A549 (cell line): ENCODE results near the gene RFX6.

Source experiments
- CTCF ChIP-seq: fragments of >200 bp; sonication (Bioruptor Twin); formaldehyde crosslinking; IDR thresholded peaks from 3 replicates; pipeline ENCODE4 v1.5.1; 2016
- EP300 ChIP-seq, 2 experiments: fragments of >200 bp; sonication (Bioruptor Twin); formaldehyde crosslinking; IDR thresholded peaks; 2 replicates in 1 of 2; 3 replicates in 1 of 2; pipeline ENCODE4 v1.6.1; 2016 to 2017
- HOXA7 ChIP-seq: fragments of 250-450 bp; sonication (Bioruptor Pico); IDR thresholded peaks from 2 replicates; pipeline ENCODE4 v1.5.0; 2020; ENCODE audit warnings: mild to moderate bottlenecking, moderate library complexity
- KDM1A ChIP-seq: fragments of 200-600 bp; sonication (generic); IDR thresholded peaks from 2 replicates; pipeline ENCODE4 v1.6.1; 2016; ENCODE audit warnings: low read depth, mild to moderate bottlenecking
- MAZ ChIP-seq: fragments of 150-350 bp; IDR thresholded peaks from 2 replicates; pipeline ENCODE4 v1.6.1; 2014; ENCODE audit warnings: antibody characterized with exemption, low read depth, low read length, borderline replicate concordance
- NFE2L2 ChIP-seq: fragments of 150-350 bp; conservative IDR thresholded peaks from 2 replicates; pipeline ENCODE4 v1.6.1; 2014; ENCODE audit warnings: low read length
- SMC3 ChIP-seq: fragments of >200 bp; sonication (Bioruptor Twin); formaldehyde crosslinking; IDR thresholded peaks from 3 replicates; pipeline ENCODE4 v1.6.1; 2018; ENCODE audit warnings: inconsistent platforms

GRCh38 chr6:116894669-116895068, 17.6 kb downstream of the RFX6 start:
- TF ChIP-seq MAZ: no peak
- no peak for TF ChIP-seq SMC3
- no peak for TF ChIP-seq NFE2L2
- no peak for TF ChIP-seq CTCF
- TF ChIP-seq HOXA7 (CRISPR knock-in tag): no peak
- no peak for TF ChIP-seq EP300 (IDR thresholded peaks at IDR 0.05)
- no peak for TF ChIP-seq KDM1A
